Skeletal muscle satellite cell (primary cell): Measurements from ENCODE around the gene TSPAN1.

ENCODE experiments used
- H3K27me3 ChIP-seq: 2 replicates; pipeline ENCODE4 v1.7.0; 2013; ENCODE audit warnings: low read length; ENCODE audit not compliant: control insufficient read depth, insufficient read depth
- H3K36me3 ChIP-seq: 2 replicates; pipeline ENCODE4 v1.7.0; 2013; ENCODE audit warnings: mild to moderate bottlenecking, control low read depth, low read length; ENCODE audit not compliant: insufficient read depth
- H3K4me1 ChIP-seq: 2 replicates; pipeline ENCODE4 v1.7.0; 2013; ENCODE audit warnings: low read length; ENCODE audit not compliant: control insufficient read depth, insufficient read depth
- H3K4me2 ChIP-seq: 2 replicates; pipeline ENCODE4 v1.7.0; 2013; ENCODE audit warnings: mild to moderate bottlenecking, low read length
- H3K4me3 ChIP-seq: 2 replicates; pipeline ENCODE4 v1.7.0; 2013; ENCODE audit warnings: low read length
- H3K9ac ChIP-seq: 2 replicates; pipeline ENCODE4 v1.7.0; 2013; ENCODE audit warnings: mild to moderate bottlenecking, low read depth, low read length, moderate library complexity
- H3K9me3 ChIP-seq: replicated peaks from 2 replicates; pipeline ENCODE4 v1.7.0; 2013; ENCODE audit warnings: mild to moderate bottlenecking, control low read depth, low read length

TSPAN1 gene

DNA sequence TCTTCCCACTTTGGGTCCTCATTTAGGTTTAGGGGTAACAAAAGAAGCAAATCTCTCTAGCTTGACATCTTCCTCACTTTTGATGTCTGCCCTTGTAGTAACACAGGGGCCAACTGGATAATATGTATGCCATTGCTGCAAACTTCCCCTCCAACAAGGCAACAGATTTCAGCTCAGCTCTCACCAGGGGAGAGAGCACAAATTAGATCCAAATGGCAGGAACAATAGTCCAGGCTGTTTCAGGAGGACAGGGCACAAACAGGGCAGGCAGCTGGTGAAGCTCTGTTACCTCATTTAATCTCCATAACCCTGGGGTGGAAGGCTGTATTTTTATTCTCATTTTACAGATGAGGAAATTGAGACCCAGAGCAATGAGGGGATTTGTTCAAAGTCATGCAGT, 38.2 kb upstream of the TSPAN1 start:
- H3K4me2 ChIP-seq = no peak overlapping the region
- no peak overlapping the region for H3K9ac ChIP-seq
- H3K36me3 ChIP-seq = no peaks in the 10 kb centered on the region
- H3K9me3 ChIP-seq = no peaks in the 10 kb centered on the region
- no peaks in the 10 kb centered on the region for H3K27me3 ChIP-seq
- no peak overlapping the region for H3K4me3 ChIP-seq
- H3K4me1 ChIP-seq = peaks cover 20% of the 10 kb centered on the region

DNA sequence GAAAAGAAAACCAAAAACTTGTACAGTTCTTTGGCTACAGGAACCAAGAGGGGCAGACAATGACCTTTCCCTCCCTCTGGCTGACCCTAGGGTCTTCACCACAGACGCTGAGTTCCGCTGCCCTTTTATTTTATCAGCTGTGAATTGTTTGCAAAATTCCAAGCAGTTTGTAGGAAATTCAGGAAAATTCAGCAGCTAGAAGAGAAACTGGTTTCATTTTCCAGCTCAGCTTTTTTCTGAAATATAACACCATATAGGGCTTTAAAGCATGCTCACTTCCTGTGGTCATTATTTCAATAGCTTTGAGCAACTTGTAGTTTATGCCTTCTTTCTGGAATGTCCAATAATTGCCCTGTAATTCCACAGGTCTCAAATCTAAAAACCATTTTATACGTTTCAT, 37.0 kb upstream of the TSPAN1 start:
- Histone ChIP-seq H3K36me3 (no peaks in the 10 kb centered on the region), H3K4me3 (peak overlapping the region; percentile 51), H3K27me3 (no peaks in the 10 kb centered on the region), H3K4me1 (peaks cover 20% of the 10 kb centered on the region), H3K9me3 (no peaks in the 10 kb centered on the region), H3K9ac (peak overlapping the region; percentile 54), H3K4me2 (peak overlapping the region; percentile 80)

DNA sequence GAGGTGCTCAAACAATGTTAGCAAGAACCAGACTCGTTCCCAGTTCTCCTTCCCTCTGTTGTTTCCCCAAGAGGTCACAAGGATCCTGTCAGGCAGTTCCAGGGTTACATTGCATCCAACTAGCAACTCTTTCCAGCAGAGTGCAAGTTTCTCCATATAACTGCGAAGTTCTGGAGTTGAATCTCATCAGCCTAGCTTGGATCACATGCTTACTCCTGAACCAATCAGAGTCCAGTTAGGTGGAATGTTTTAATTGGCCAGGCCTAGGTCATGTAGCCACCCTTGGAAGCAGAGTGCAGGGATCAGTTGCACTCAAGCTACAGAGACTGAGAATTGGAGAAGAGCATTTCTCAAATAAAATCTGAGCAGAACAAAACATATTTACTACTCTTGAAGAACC, 26.6 kb upstream of the TSPAN1 start:
- Histone ChIP-seq H3K9ac (no peak overlapping the region), H3K9me3 (no peaks in the 10 kb centered on the region), H3K27me3 (peaks cover 9% of the 10 kb centered on the region), H3K36me3 (no peaks in the 10 kb centered on the region), H3K4me3 (no peak overlapping the region), H3K4me1 (peaks cover 6% of the 10 kb centered on the region), H3K4me2 (no peak overlapping the region)

DNA sequence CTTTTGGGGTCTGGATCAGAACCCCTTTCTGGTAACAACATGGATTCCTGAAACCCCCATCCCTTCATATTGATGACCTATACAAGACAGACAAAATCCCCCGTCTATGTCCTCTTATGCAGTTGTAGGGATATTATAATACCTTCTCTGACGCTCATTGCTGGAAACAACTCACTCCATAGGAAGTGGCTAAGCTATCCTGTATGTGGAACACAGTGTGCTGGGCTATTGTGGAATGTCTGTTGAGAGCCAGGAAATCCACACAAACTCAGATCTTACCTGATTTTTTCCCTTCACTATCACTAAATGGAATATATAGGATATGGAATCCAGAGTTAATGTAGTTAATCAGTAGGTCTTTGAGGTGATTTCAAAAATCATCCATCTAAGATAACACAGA, 24.8 kb upstream of the TSPAN1 start:
- no peak overlapping the region for H3K9ac ChIP-seq
- no peaks in the 10 kb centered on the region for H3K36me3 ChIP-seq
- H3K4me1 ChIP-seq = peaks cover 6% of the 10 kb centered on the region

DNA sequence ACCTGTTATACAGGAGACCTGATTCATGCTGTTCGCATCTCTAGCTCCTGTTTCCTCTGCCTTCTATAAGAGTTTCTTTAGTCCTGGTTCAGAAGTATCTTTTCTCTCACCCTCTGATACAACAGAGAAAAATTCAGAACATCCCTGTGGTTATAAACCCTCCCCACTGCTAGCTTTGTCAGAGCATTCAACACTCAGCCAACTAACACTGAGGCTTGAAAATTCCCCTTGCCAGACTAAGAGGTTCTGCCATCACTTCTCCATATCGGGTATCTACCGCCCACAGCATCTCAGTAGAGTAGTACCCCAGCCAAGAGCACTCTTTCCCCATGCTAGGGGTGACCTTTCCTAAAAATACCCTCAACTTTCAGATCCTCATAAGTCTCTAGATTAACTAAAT, 22.9 kb upstream of the TSPAN1 start:
- no peak overlapping the region for H3K9ac ChIP-seq

More for the DNA sequence above, 24.8 kb upstream of the TSPAN1 start:
- H3K4me3 ChIP-seq = no peak overlapping the region
- H3K4me2 ChIP-seq = no peak overlapping the region
- no peaks in the 10 kb centered on the region for H3K9me3 ChIP-seq
- H3K27me3 ChIP-seq = peaks cover 9% of the 10 kb centered on the region

DNA sequence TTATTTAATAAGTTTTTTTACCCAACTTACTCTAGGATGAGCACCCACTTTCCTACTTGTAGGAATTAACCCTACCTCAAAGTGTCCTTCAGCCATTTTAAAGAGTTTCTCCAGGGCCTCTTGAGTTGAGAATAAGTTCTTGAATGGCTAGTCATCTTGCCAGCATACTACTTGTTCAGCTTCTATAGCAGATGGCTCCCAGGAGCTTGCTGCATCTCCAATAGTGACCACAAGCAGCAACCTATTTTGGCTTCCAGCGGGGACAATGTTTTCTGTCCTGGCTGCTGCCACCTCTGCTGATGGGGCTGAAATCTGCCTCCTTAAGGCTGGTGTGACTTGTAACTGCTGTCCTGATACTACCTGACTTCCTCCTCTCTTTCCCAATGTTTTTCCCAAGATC, 21.7 kb upstream of the TSPAN1 start:
- Histone ChIP-seq H3K4me2 (no peak overlapping the region), H3K4me1 (peaks cover 6% of the 10 kb centered on the region), H3K36me3 (no peaks in the 10 kb centered on the region), H3K27me3 (no peaks in the 10 kb centered on the region), H3K9ac (no peak overlapping the region), H3K4me3 (no peak overlapping the region), H3K9me3 (no peaks in the 10 kb centered on the region)

More for the DNA sequence above, 22.9 kb upstream of the TSPAN1 start:
- no peaks in the 10 kb centered on the region for H3K27me3 ChIP-seq
- H3K4me3 ChIP-seq = no peak overlapping the region
- no peak overlapping the region for H3K4me2 ChIP-seq
- no peaks in the 10 kb centered on the region for H3K36me3 ChIP-seq
- peaks cover 6% of the 10 kb centered on the region for H3K4me1 ChIP-seq
- H3K9me3 ChIP-seq = no peaks in the 10 kb centered on the region

DNA sequence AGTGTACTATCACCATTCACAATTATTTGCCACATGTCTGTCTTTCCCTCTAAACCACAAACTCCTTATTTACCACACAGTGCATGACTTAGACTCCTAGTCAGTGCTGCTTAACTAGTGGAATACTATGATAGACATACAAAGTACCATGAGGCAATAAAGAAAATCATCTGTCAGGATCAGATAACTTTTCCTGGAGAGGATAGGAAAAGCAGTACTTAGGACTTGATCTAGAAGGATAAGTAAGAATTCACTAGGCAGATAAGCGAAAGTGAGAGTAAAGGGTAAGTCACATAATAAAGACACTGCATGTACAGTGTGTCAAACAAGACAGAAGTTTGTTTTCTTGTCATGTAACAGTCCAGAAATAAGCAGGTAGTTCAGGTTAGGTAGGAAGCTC, 21.2 kb upstream of the TSPAN1 start:
- H3K27me3 ChIP-seq = no peaks in the 10 kb centered on the region

DNA sequence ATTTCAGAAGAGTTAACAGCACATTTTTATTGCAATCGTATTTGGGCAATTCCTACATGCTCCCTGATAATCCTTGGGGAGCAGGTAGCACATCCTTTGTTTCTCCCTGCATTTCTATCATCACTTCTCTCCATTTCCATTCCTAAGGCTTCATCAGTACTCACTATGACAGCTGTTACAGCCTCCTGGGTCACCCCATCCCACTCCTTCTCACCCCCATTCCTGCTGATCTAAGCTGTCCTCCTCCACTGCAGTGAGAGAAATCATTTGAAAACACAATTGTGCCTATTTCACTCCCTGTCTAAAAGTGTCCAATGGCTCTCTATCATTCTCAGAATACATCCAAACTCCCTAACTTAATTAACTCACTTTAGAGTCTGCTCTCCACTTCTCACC, 17.0 kb upstream of the TSPAN1 start:
- Histone ChIP-seq H3K4me2 (no peak overlapping the region), H3K4me3 (no peak overlapping the region), H3K27me3 (peaks cover 4% of the 10 kb centered on the region), H3K36me3 (no peaks in the 10 kb centered on the region), H3K9me3 (no peaks in the 10 kb centered on the region), H3K4me1 (no peaks in the 10 kb centered on the region), H3K9ac (no peak overlapping the region)

More for the DNA sequence above, 21.2 kb upstream of the TSPAN1 start:
- H3K4me3 ChIP-seq = no peak overlapping the region
- no peaks in the 10 kb centered on the region for H3K36me3 ChIP-seq
- peaks cover 6% of the 10 kb centered on the region for H3K4me1 ChIP-seq
- H3K9ac ChIP-seq = no peak overlapping the region
- no peak overlapping the region for H3K4me2 ChIP-seq
- H3K9me3 ChIP-seq = no peaks in the 10 kb centered on the region

DNA sequence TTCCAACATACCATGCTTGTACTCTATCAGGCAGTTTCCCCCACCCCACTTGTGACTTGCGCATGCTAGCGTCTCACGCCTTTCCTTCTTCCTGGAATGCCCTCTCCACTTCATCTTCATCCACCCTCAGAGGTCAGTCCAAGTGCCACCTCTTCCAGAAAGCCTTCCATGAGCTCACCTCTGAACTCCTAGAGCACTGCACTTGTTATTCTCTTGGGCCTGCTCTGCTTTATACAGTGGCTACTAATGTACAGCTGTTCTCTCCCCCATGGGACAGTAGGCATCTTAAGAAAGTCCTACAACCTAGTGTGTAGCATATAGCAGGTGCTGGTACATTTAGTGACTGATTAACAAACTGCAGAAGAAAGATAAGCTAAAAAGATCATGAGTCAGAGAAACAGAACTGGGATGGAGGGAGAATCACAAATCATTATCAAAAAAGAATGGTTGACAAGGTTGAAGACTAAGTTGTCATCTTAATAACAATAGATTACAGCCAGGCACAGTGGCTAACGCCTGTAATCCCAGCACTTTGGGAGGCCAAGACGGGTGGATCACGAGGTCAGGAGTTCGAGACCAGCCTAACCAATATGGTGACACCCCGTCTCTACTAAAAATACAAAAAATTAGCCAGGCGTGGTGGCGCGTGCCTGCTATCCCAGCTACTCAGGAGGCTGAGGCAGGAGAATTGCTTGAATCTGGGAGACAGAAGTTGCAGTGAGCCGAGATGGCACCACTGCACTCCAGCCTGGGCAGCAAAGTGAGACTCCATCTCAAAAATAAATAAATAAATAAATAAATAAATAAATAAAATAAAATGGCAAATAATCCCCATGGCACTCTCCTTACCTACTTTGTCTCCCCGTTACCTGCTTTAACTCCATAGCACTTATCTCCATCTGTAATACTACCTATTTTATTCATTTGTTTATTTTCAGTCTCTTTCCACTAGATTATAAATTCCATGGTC, 16.3 kb upstream of the TSPAN1 start:
- Histone ChIP-seq H3K36me3 (no peaks in the 10 kb centered on the region), H3K4me1 (no peaks in the 10 kb centered on the region), H3K9ac (no peak overlapping the region), H3K4me3 (no peak overlapping the region), H3K9me3 (no peaks in the 10 kb centered on the region), H3K4me2 (no peak overlapping the region), H3K27me3 (peaks cover 9% of the 10 kb centered on the region)

DNA sequence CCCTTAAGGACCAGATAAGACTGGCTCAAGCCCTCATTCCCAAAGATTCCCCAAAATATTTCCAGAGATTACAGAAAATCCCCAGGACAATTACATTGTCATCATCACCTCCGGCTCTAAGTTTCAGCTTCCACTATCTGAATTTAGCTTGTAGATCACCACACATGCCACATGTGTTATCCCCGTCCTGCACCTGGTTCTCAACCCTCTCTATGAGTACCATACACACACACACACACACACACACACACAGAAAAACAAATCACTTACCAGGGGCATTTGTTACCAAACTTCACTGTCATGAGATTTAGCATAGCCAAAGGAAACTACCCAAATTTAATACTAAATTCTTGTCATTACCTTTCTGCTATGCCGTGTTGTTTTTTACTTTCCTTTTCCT, 15.4 kb upstream of the TSPAN1 start:
- Histone ChIP-seq H3K4me2 (no peak overlapping the region), H3K4me3 (no peak overlapping the region), H3K27me3 (peaks cover 13% of the 10 kb centered on the region), H3K36me3 (no peaks in the 10 kb centered on the region), H3K4me1 (no peaks in the 10 kb centered on the region), H3K9me3 (no peaks in the 10 kb centered on the region), H3K9ac (no peak overlapping the region)

DNA sequence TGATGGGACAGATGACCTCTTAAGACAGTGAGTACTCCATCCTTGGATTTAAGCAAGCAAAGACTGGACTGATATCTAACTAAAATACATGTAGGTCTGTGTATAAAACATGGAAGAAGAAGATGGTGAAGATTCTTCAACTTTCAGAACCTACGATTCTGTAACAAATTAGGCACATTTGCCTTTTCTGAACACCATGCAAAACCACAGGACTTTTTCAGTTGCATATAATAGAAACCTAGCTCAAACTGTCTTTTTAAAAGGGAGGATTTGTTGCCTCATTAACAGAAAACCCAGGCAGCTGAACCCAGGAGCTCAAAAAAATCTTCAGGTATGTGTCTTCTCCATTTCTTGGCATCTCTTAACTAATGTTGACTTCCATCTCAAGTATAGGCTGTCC, 14.7 kb upstream of the TSPAN1 start:
- no peak overlapping the region for H3K4me2 ChIP-seq
- H3K27me3 ChIP-seq = peaks cover 16% of the 10 kb centered on the region
- no peak overlapping the region for H3K4me3 ChIP-seq
- H3K4me1 ChIP-seq = no peaks in the 10 kb centered on the region
- H3K36me3 ChIP-seq = no peaks in the 10 kb centered on the region
- H3K9ac ChIP-seq = no peak overlapping the region
- no peaks in the 10 kb centered on the region for H3K9me3 ChIP-seq
